Ascending aorta (tissue), 2 donors: ENCODE data around the gene ENKD1. TPM values are rescaled to one million over a fixed set of nuclear protein-coding genes. Genes with fewer than 3 reads are reported as not detected.

ENCODE experiments used
- DNase-seq, 2 donors: peaks; one replicate each; pipeline ENCODE4 v3.0.0-alpha.2; 2019; ENCODE audit warnings: low spot score in 2 of 2
- H3K27ac ChIP-seq, 2 donors: fragments of 200-600 bp; sonication (generic); one replicate each; pipeline ENCODE4 v1.5.1; 2016 to 2017; ENCODE audit warnings: mild to moderate bottlenecking in 1 of 2
- H3K27me3 ChIP-seq: fragments of 200-600 bp; sonication (generic); one replicate; pipeline ENCODE4 v1.5.1; 2017
- H3K36me3 ChIP-seq, 2 donors: fragments of 200-600 bp; sonication (generic); one replicate each; pipeline ENCODE4 v1.5.1; 2016
- H3K4me1 ChIP-seq, 2 donors: fragments of 200-600 bp; sonication (generic); one replicate each; pipeline ENCODE4 v1.5.1; 2016 to 2017; ENCODE audit warnings: mild to moderate bottlenecking in 1 of 2
- H3K4me3 ChIP-seq, 2 donors: fragments of 200-600 bp; sonication (generic); one replicate each; pipeline ENCODE4 v1.5.1; 2016 to 2017; ENCODE audit warnings: mild to moderate bottlenecking in 1 of 2
- H3K9me3 ChIP-seq, 2 donors: fragments of 200-600 bp; sonication (generic); one replicate each; pipeline ENCODE4 v1.5.1; 2016
- intact Hi-C: fragments of 100-400 bp; cut with DNase I; formaldehyde crosslinking; loops from one replicate; pipeline ENCODE4 v1.15.1; 2023
- total RNA-seq: library from RNA; depleted of rRNA; stranded (reverse); fragments of >200 nt; gene quantifications from one replicate; pipeline ENCODE4 v1.1.0, GENCODE V29; 2016
- TF ChIP-seq, protein P1 (sequence below), 3 experiments: fragments of 200-600 bp in 2 of 3; fragments of 450-650 bp in 1 of 3; sonication (generic) in 2 of 3; IDR thresholded peaks; one replicate each; pipeline ENCODE4 v1.5.1; 2016 to 2019; ENCODE audit warnings: antibody characterized with exemption in 3 of 3, mild to moderate bottlenecking in 1 of 3, moderate library complexity in 1 of 3

The ENKD1 gene
- total RNA-seq, 1 donor from 2014 or later, result 42.5 TPM

- Histone ChIP-seq H3K4me3 (no peak overlapping the region), H3K27me3 (peaks cover 40% of the 10 kb centered on the region)
Measured at GRCh38 chr16:67650023-67650422, 16.5 kb downstream of the ENKD1 start.

DNA sequence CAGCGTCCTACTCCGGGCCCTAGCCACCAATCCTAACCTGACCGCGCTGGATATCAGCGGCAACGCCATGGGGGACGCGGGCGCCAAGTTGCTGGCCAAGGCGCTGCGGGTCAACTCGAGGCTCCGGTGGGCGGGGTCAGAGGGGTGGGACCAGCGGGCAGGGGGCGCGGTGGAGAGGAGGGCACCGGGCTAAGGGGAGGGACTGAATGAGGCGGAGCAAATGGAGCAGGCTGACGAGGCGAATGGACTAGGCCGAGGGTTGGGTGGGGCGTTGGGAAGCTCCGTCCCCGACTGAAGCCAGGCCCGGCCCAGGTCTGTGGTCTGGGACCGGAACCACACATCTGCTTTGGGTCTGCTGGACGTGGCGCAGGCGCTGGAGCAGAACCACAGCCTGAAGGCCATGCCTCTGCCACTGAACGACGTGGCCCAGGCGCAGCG lies 17.0 kb downstream of the ENKD1 start:
- Histone ChIP-seq H3K27ac (no peak overlapping the region), H3K4me3 (no peak overlapping the region), H3K36me3 (no peaks in the 10 kb centered on the region), H3K4me1 (peaks cover 5 to 12% of the 10 kb centered on the region in 2 donors), H3K9me3 (no peaks in the 10 kb centered on the region), H3K27me3 (peaks cover 45% of the 10 kb centered on the region)
- TF ChIP-seq, protein P1, sequence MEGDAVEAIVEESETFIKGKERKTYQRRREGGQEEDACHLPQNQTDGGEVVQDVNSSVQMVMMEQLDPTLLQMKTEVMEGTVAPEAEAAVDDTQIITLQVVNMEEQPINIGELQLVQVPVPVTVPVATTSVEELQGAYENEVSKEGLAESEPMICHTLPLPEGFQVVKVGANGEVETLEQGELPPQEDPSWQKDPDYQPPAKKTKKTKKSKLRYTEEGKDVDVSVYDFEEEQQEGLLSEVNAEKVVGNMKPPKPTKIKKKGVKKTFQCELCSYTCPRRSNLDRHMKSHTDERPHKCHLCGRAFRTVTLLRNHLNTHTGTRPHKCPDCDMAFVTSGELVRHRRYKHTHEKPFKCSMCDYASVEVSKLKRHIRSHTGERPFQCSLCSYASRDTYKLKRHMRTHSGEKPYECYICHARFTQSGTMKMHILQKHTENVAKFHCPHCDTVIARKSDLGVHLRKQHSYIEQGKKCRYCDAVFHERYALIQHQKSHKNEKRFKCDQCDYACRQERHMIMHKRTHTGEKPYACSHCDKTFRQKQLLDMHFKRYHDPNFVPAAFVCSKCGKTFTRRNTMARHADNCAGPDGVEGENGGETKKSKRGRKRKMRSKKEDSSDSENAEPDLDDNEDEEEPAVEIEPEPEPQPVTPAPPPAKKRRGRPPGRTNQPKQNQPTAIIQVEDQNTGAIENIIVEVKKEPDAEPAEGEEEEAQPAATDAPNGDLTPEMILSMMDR (IDR thresholded peaks at IDR 0.05), result no peak
- DNase-seq, result no peak
- intact Hi-C loops, result no loop called here

More at GRCh38 chr16:67650023-67650422, 16.5 kb downstream of the ENKD1 start:
- TF ChIP-seq, protein P1 (IDR thresholded peaks at IDR 0.05), result no peak
- H3K36me3 ChIP-seq, result no peaks in the 10 kb centered on the region
- intact Hi-C loops, result no loop called here
- peaks cover 5 to 8% of the 10 kb centered on the region in 2 donors for H3K4me1 ChIP-seq
- DNase-seq, result no peak
- no peak overlapping the region for H3K27ac ChIP-seq
- no peaks in the 10 kb centered on the region for H3K9me3 ChIP-seq

DNA sequence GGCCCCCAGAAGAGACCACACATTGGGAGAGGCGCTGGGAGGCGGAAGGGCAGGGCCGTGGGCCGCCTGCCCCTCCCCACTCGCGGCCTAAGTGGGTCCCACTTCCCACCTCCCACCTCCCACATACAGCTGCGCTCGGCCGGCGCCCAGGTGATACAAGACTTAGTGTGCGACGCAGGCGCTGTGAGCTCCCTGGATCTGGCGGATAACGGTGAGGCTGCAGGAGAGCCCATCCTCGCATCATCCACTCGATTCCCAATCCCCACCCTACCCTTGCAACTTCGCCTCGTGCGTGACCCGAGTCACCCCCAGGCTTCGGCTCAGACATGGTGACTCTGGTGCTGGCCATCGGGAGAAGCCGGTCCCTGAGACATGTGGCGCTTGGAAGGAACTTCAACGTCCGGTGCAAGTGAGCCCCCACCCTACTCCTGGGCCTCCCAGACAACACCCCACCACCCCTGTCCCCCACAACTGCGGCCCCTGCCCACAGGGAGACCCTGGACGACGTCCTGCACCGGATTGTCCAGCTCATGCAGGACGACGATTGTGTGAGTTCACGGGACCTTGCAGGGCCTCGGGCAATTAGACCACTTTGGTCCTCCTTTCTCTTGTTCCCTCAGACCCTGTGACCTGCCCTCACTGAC lies 17.7 kb downstream of the ENKD1 start:
- H3K4me3 ChIP-seq, result no peak overlapping the region
- TF ChIP-seq, protein P1 (IDR thresholded peaks at IDR 0.05), result no peak
- H3K9me3 ChIP-seq, result no peaks in the 10 kb centered on the region
- intact Hi-C loops, result no loop called here
- H3K36me3 ChIP-seq, result no peaks in the 10 kb centered on the region
- H3K27ac ChIP-seq, result no peak overlapping the region
- H3K27me3 ChIP-seq, result peaks cover 42% of the 10 kb centered on the region
- peaks cover 5 to 12% of the 10 kb centered on the region in 2 donors for H3K4me1 ChIP-seq
- no peak for DNase-seq

- TF ChIP-seq, protein P1 (IDR thresholded peaks at IDR 0.05), result no peak
- intact Hi-C loops, result no loop called here
- Histone ChIP-seq H3K36me3 (no peaks in the 10 kb centered on the region), H3K4me1 (peaks cover 1 to 6% of the 10 kb centered on the region in 2 donors), H3K4me3 (no peak overlapping the region), H3K27ac (no peak overlapping the region), H3K27me3 (peaks cover 42% of the 10 kb centered on the region), H3K9me3 (no peaks in the 10 kb centered on the region)
- no peak for DNase-seq
Measured at GRCh38 chr16:67648088-67648763, 18.3 kb downstream of the ENKD1 start.

- DNase-seq, result no peak
- TF ChIP-seq, protein P1 (IDR thresholded peaks at IDR 0.05), result no peak
- no peaks in the 10 kb centered on the region for H3K9me3 ChIP-seq
- peaks cover 0 to 5% of the 10 kb centered on the region in 2 donors for H3K4me1 ChIP-seq
- H3K27ac ChIP-seq, result no peak overlapping the region
- H3K36me3 ChIP-seq, result no peaks in the 10 kb centered on the region
- H3K4me3 ChIP-seq, result no peak overlapping the region
- intact Hi-C loops, result no loop called here
- peaks cover 42% of the 10 kb centered on the region for H3K27me3 ChIP-seq
Measured at GRCh38 chr16:67647681-67648080, 18.9 kb downstream of the ENKD1 start.
